Activated CD4-positive, alpha-beta memory T cell treated with anti-CD3 and anti-CD28 coated beads, Interleukin-2, amount 10 ng/mL, durations not matched to agents 7 days and 5 days (primary cell): ENCODE measurements around the gene CDK6. TPM values are rescaled to one million over a fixed set of nuclear protein-coding genes. Genes with fewer than 3 reads are reported as not detected.
"Not testable (repeated sequence)": the region's sequence is repeated elsewhere in the genome, so short reads cannot be mapped to it uniquely, and the experiment has no call there.

Source experiments
- CTCF ChIA-PET: fragments of 350-600 bp; sonication (Branson Sonifier 250); formaldehyde crosslinking; loops from one replicate; lab custom pipeline; 2021; ENCODE audit warnings: antibody characterized with exemption, inconsistent platforms; lab: Charles Lee
- POLR2A ChIA-PET: fragments of 350-600 bp; sonication (Branson Sonifier 250); formaldehyde crosslinking; loops from one replicate; lab custom pipeline; 2021; ENCODE audit warnings: antibody characterized with exemption; lab: Charles Lee
- DNase-seq: peaks from one replicate; pipeline ENCODE4 v3.0.0-alpha.2; 2020
- H3K27ac Mint-ChIP-seq: one replicate; pipeline ENCODE4 v1.8.0; 2021; ENCODE audit warnings: mild to moderate bottlenecking, mixed read lengths
- H3K27me3 Mint-ChIP-seq: one replicate; pipeline ENCODE4 v1.8.0; 2021; ENCODE audit warnings: mixed read lengths
- H3K36me3 Mint-ChIP-seq: one replicate; pipeline ENCODE4 v1.8.0; 2021; ENCODE audit warnings: low read depth, mixed read lengths
- H3K4me1 Mint-ChIP-seq: one replicate; pipeline ENCODE4 v1.8.0; 2021; ENCODE audit warnings: mixed read lengths
- H3K4me3 Mint-ChIP-seq: one replicate; pipeline ENCODE4 v1.8.0; 2021; ENCODE audit warnings: mild to moderate bottlenecking, mixed read lengths
- H3K9me3 Mint-ChIP-seq: one replicate; pipeline ENCODE4 v1.8.0; 2021; ENCODE audit warnings: mixed read lengths
- total RNA-seq, 2 experiments: library from RNA; stranded (reverse); gene quantifications; one replicate each; pipeline ENCODE4 v1.2.3, GENCODE V29; 2021

The CDK6 gene
- total RNA-seq, 2 experiments from 2014 or later = 105 TPM

- peaks cover 46% of the 10 kb centered on the region for H3K36me3 Mint-ChIP-seq
- ChIA-PET CTCF (interaction anchor here (1.5 to 7.9 kb wide), 6 partner anchors 12 to 224 kb away, joined by 3 to 44 read pairs (median 28); partner anchors contain the start of genes FAM133B, PEX1 and RBM48), POLR2A (interaction anchor here (1.4 to 1.6 kb wide), 2 partner anchors 19 to 80 kb away, joined by 3 to 5 read pairs; partner anchors contain the start of genes PEX1 and RBM48)
- H3K9me3 Mint-ChIP-seq = no peaks in the 10 kb centered on the region
- no peak overlapping the region for H3K27ac Mint-ChIP-seq
- peaks cover 37% of the 10 kb centered on the region for H3K4me1 Mint-ChIP-seq
- no peaks in the 10 kb centered on the region for H3K27me3 Mint-ChIP-seq
- no peak for DNase-seq
- no peak overlapping the region for H3K4me3 Mint-ChIP-seq
These were observed 227.7 kb downstream of the CDK6 start for GRCh38 chr7:92608380-92609322.

GRCh38 chr7:92606985-92607384, 229.4 kb downstream of the CDK6 start:
- no peak overlapping the region for H3K27ac Mint-ChIP-seq
- DNase-seq = no peak
- ChIA-PET POLR2A (interaction anchor here (1.2 to 1.6 kb wide), 2 partner anchors 16 to 17 kb away, joined by 3 to 5 read pairs; partner anchors contain the start of gene FAM133B), CTCF (interaction anchor here (0.5 to 7.9 kb wide), 4 partner anchors 11 to 478 kb away, joined by 3 to 44 read pairs (median 22); partner anchors contain the start of gene FAM133B)
- H3K9me3 Mint-ChIP-seq = no peaks in the 10 kb centered on the region
- H3K4me3 Mint-ChIP-seq = no peak overlapping the region
- peaks cover 31% of the 10 kb centered on the region for H3K36me3 Mint-ChIP-seq
- peaks cover 20% of the 10 kb centered on the region for H3K4me1 Mint-ChIP-seq
- no peaks in the 10 kb centered on the region for H3K27me3 Mint-ChIP-seq

DNA sequence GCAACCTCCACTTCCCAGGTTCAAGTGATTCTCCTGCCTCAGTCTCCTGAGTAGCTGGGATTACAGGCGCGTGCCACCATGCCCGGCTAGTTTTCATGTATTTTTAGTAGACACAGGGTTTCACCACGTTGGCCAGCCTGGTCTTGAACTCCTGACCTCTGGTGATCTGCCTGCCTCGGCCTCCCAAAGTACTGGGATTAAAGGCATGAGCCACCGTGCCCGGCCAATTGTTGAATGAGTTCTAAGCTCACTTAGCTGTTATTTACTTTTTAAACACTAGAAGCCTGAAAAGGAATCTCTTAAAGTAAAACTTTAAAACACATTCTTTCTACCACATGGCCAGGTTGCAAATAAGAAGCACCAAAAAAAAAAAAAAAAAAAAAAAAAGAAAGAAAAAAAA, 231.9 kb downstream of the CDK6 start:
- H3K9me3 Mint-ChIP-seq, H3K27me3 Mint-ChIP-seq, H3K4me3 Mint-ChIP-seq, H3K4me1 Mint-ChIP-seq, DNase-seq, H3K27ac Mint-ChIP-seq: not testable (repeated sequence)
- CTCF ChIA-PET = interaction anchor here (1.3 to 1.6 kb wide), 3 partner anchors 11 to 86 kb away, joined by 3 to 5 read pairs (median 5); no protein-coding TSS in a partner anchor
- peaks cover 19% of the 10 kb centered on the region for H3K36me3 Mint-ChIP-seq
- POLR2A ChIA-PET = interaction anchor here (1.7 kb wide), 1 partner anchor 14 kb away, joined by 6 read pairs; the partner anchor contains the start of gene FAM133B

DNA sequence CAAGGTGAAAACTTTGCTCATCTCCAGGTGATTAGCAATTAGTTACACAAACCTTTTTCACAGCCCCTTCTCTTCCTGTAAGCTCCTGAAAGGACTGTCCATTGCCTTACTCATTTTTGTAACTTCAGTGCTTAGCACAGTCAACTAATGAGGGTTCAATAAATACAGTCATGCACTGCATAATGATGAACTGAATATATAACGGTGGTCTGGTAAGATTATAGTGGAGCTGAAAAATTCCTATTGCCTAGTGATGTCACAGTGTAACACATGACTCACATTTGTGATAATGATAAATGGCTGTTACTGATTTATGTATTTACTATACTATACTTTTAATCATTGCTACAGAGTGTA, 233.3 kb downstream of the CDK6 start:
- no peak for DNase-seq
- H3K27ac Mint-ChIP-seq = no peak overlapping the region
- ChIA-PET POLR2A (interaction anchor here (1.5 to 3.1 kb wide), 3 partner anchors 9 to 14 kb away, joined by 5 to 14 read pairs (median 8); partner anchors contain the start of gene FAM133B), CTCF (interaction anchor here (0.7 kb wide), 2 partner anchors 11 to 126 kb away, joined by 3 to 4 read pairs; no protein-coding TSS in a partner anchor)
- H3K9me3 Mint-ChIP-seq = no peaks in the 10 kb centered on the region
- H3K27me3 Mint-ChIP-seq = no peaks in the 10 kb centered on the region
- H3K36me3 Mint-ChIP-seq = peaks cover 17% of the 10 kb centered on the region
- no peaks in the 10 kb centered on the region for H3K4me1 Mint-ChIP-seq
- H3K4me3 Mint-ChIP-seq = no peak overlapping the region

GRCh38 chr7:92602352-92603088, 233.9 kb downstream of the CDK6 start:
- no peak overlapping the region for H3K4me3 Mint-ChIP-seq
- H3K9me3 Mint-ChIP-seq = no peaks in the 10 kb centered on the region
- ChIA-PET CTCF (interaction anchor here (0.6 kb wide), 1 partner anchor 12 kb away, joined by 5 read pairs; the partner anchor contains the start of gene FAM133B), POLR2A (interaction anchor here (1.0 to 3.1 kb wide), 4 partner anchors 9 to 74 kb away, joined by 3 to 14 read pairs (median 6); partner anchors contain the start of genes FAM133B, PEX1 and RBM48)
- H3K27ac Mint-ChIP-seq = no peak overlapping the region
- no peak for DNase-seq
- peaks cover 17% of the 10 kb centered on the region for H3K36me3 Mint-ChIP-seq
- no peaks in the 10 kb centered on the region for H3K27me3 Mint-ChIP-seq
- no peaks in the 10 kb centered on the region for H3K4me1 Mint-ChIP-seq

- Mint-ChIP-seq H3K4me1 (no peaks in the 10 kb centered on the region), H3K4me3 (no peak overlapping the region), H3K36me3 (no peaks in the 10 kb centered on the region), H3K27me3 (no peaks in the 10 kb centered on the region), H3K27ac (no peak overlapping the region), H3K9me3 (no peaks in the 10 kb centered on the region)
- CTCF ChIA-PET = interaction anchor here (1.7 to 6.1 kb wide), 3 partner anchors 8 to 11 kb away, joined by 4 to 44 read pairs (median 14); partner anchors contain the start of gene FAM133B
- POLR2A ChIA-PET = interaction anchor here (0.9 to 1.9 kb wide), 2 partner anchors 8 to 15 kb away, joined by 4 to 18 read pairs; partner anchors contain the start of gene FAM133B
- DNase-seq = no peak
These were observed 237.9 kb downstream of the CDK6 start for GRCh38 chr7:92598310-92598981.

DNA sequence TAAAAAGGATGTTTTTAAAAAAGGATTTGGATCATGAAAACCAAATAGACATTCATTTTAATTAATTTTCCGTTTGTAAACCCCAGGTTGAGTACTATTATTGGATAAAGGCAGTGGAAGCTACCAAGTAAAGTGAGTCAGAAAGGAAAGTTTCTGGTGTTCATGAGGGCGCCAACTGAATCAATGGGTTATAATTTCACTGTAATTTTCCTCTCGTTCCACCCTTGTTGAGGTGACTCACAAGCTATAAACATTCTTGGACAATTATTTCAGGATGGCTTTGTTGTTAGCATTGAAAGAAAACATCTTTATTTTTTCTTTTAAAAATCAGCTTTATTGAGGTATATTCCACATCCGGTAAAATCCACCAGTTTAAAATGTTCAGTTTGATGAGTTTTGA, 241.1 kb downstream of the CDK6 start:
- no peak overlapping the region for H3K4me3 Mint-ChIP-seq
- H3K36me3 Mint-ChIP-seq = no peaks in the 10 kb centered on the region
- peaks cover 4% of the 10 kb centered on the region for H3K27me3 Mint-ChIP-seq
- no peak for DNase-seq
- no peak overlapping the region for H3K27ac Mint-ChIP-seq
- no peaks in the 10 kb centered on the region for H3K9me3 Mint-ChIP-seq
- ChIA-PET CTCF (interaction anchor here (1.1 to 6.1 kb wide), 2 partner anchors 10 to 15 kb away, joined by 3 to 44 read pairs; no protein-coding TSS in a partner anchor), POLR2A (no interaction called here)
- H3K4me1 Mint-ChIP-seq = peaks cover 5% of the 10 kb centered on the region

DNA sequence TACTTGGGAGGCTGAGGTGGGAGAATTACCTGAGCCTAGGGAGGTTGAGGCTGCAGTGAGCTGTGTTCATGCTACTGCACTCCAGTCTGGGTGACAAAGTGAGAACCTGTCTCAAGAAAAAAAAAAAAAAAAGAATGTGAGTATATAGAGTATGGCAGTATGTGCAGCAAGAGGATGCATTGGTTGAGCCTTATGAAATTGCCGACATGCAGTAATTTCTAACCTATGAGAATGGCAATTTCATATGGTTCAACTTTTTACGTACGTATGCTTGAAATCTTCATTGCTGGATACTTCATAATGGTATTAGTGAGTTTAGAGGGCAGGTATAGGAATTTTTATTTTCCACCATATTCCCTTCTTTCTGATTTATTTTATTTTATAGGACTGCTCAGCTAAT, 241.6 kb downstream of the CDK6 start:
- DNase-seq = no peak
- Mint-ChIP-seq H3K4me3 (no peak overlapping the region), H3K4me1 (peaks cover 5% of the 10 kb centered on the region), H3K36me3 (no peaks in the 10 kb centered on the region), H3K9me3 (no peaks in the 10 kb centered on the region), H3K27ac (no peak overlapping the region), H3K27me3 (peaks cover 4% of the 10 kb centered on the region)
- ChIA-PET POLR2A (interaction anchor here (1.2 kb wide), 1 partner anchor 17 kb away, joined by 4 read pairs; no protein-coding TSS in a partner anchor), CTCF (interaction anchor here (1.1 to 6.1 kb wide), 2 partner anchors 10 to 15 kb away, joined by 3 to 44 read pairs; no protein-coding TSS in a partner anchor)

DNA sequence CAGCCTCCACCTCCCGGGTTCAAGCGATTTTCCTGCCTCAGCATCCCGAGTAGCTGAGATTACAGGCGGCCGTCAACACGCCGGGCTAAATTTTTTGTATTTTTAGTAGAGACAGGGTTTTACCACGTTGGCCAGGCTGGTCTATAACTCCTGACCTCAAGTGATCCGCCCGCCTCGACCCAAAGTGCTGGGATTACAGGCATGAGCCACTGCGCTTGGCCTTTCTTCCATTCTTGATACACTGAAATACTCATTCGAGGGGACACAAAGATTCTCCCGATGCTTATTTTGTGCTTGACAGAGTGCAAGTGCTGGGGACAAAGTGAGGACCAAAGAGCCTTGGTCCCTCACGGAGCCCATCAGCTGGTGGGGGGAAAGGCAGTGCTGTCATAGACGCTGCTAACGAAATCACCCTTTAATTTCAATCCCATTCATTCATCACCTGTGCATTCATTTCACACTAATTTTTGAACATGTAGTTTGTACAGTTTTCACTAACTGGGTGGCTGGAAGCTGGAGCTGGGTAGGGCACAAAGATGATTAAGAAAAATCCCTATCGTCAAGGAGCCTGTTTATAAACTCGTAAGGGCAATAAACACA, 245.6 kb downstream of the CDK6 start:
- ChIA-PET POLR2A (interaction anchor here (0.7 to 4.5 kb wide), 14 partner anchors 8 to 526 kb away, joined by 3 to 30 read pairs (median 6); partner anchors contain the start of genes GATAD1, PEX1, RBM48 and SAMD9), CTCF (interaction anchor here (0.8 to 4.6 kb wide), 11 partner anchors 8 to 242 kb away, joined by 3 to 43 read pairs (median 5); partner anchors contain the start of genes PEX1 and RBM48)
- Mint-ChIP-seq H3K36me3 (peaks cover 28% of the 10 kb centered on the region), H3K9me3 (no peaks in the 10 kb centered on the region), H3K4me1 (peaks cover 42% of the 10 kb centered on the region), H3K4me3 (peak overlapping the region; percentile 81), H3K27ac (no peak overlapping the region), H3K27me3 (peaks cover 4% of the 10 kb centered on the region)
- no peak for DNase-seq

- peak overlapping the region; percentile 93 for H3K27ac Mint-ChIP-seq
- H3K4me1 Mint-ChIP-seq = peaks cover 55% of the 10 kb centered on the region
- ChIA-PET CTCF (interaction anchor here (0.8 to 4.6 kb wide), 4 partner anchors 13 to 61 kb away, joined by 3 to 43 read pairs (median 12); partner anchors contain the start of genes PEX1 and RBM48), POLR2A (interaction anchor here (0.8 to 4.5 kb wide), 7 partner anchors 10 to 315 kb away, joined by 3 to 30 read pairs (median 5); partner anchors contain the start of genes PEX1 and RBM48)
- peaks cover 4% of the 10 kb centered on the region for H3K27me3 Mint-ChIP-seq
- H3K36me3 Mint-ChIP-seq = peaks cover 42% of the 10 kb centered on the region
- peaks cover 4% of the 10 kb centered on the region for H3K9me3 Mint-ChIP-seq
- H3K4me3 Mint-ChIP-seq = peak overlapping the region; percentile 81
- DNase-seq = no peak
These were observed 247.3 kb downstream of the CDK6 start for GRCh38 chr7:92589056-92589455.

DNA sequence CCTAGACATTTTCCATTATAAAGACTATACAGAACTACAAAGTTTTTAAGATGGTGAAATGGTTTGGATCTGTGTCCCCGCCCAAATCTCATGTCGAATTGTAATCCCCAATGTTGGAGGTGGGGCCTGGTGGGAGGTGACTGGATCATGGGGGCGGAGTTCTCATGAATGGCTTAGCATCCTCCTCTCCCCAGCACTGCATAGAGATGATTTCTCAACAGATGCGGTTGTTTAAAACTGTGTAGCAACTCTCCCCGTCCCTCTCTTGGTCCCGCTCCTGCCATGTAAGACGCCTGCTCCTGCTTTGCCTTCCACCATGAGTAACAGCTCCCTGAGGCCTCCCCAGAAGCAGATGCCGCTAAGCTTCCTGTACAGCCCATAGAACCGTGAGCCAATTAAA, 247.8 kb downstream of the CDK6 start:
- Mint-ChIP-seq H3K27me3 (peaks cover 4% of the 10 kb centered on the region), H3K4me1 (peaks cover 55% of the 10 kb centered on the region), H3K4me3 (peak overlapping the region; percentile 81), H3K36me3 (peaks cover 43% of the 10 kb centered on the region), H3K27ac (peak overlapping the region; percentile 93), H3K9me3 (peaks cover 4% of the 10 kb centered on the region)
- POLR2A ChIA-PET = interaction anchor here (0.8 to 4.5 kb wide), 5 partner anchors 9 to 316 kb away, joined by 3 to 30 read pairs (median 12); partner anchors contain the start of genes PEX1 and RBM48
- DNase-seq = peak; percentile 28
- CTCF ChIA-PET = interaction anchor here (0.8 to 4.6 kb wide), 4 partner anchors 9 to 61 kb away, joined by 3 to 43 read pairs (median 11); partner anchors contain the start of genes PEX1 and RBM48
